Activated CD4-positive, alpha-beta memory T cell treated with anti-CD3 and anti-CD28 coated beads for 36 hours (primary cell): ENCODE data around the gene KDM4D. TPM values are rescaled to one million over a fixed set of nuclear protein-coding genes. Genes with fewer than 3 reads are reported as not detected.

Experiments
- CTCF ChIA-PET: fragments of 350-600 bp; sonication (Branson Sonifier 250); formaldehyde crosslinking; loops from one replicate; lab custom pipeline; 2021; ENCODE audit warnings: antibody characterized with exemption, inconsistent platforms; lab: Charles Lee
- POLR2A ChIA-PET: fragments of 350-600 bp; sonication (Branson Sonifier 250); formaldehyde crosslinking; loops from one replicate; lab custom pipeline; 2021; ENCODE audit warnings: antibody characterized with exemption; lab: Charles Lee
- DNase-seq: peaks from one replicate; pipeline ENCODE4 v3.0.0-alpha.2; 2020
- H3K27ac Mint-ChIP-seq: one replicate; pipeline ENCODE4 v1.8.0; 2021; ENCODE audit warnings: mixed read lengths
- H3K27me3 Mint-ChIP-seq: one replicate; pipeline ENCODE4 v1.8.0; 2021; ENCODE audit warnings: mixed read lengths
- H3K36me3 Mint-ChIP-seq: one replicate; pipeline ENCODE4 v1.8.0; 2021; ENCODE audit warnings: mixed read lengths
- H3K4me1 Mint-ChIP-seq: one replicate; pipeline ENCODE4 v1.8.0; 2021; ENCODE audit warnings: low read depth, mixed read lengths
- H3K4me3 Mint-ChIP-seq: one replicate; pipeline ENCODE4 v1.8.0; 2021; ENCODE audit warnings: mild to moderate bottlenecking, mixed read lengths
- H3K9me3 Mint-ChIP-seq: one replicate; pipeline ENCODE4 v1.8.0; 2021; ENCODE audit warnings: mixed read lengths
- intact Hi-C: fragments of 100-400 bp; cut with micrococcal nuclease; formaldehyde crosslinking; loops from one replicate; pipeline ENCODE4 v1.15.1; 2023
- total RNA-seq, 2 experiments: library from RNA; stranded (reverse); gene quantifications; one replicate each; pipeline ENCODE4 v1.2.3, GENCODE V29; 2021

The KDM4D gene
- total RNA-seq, 2 experiments from 2014 or later = 1.4 to 1.6 TPM

DNA sequence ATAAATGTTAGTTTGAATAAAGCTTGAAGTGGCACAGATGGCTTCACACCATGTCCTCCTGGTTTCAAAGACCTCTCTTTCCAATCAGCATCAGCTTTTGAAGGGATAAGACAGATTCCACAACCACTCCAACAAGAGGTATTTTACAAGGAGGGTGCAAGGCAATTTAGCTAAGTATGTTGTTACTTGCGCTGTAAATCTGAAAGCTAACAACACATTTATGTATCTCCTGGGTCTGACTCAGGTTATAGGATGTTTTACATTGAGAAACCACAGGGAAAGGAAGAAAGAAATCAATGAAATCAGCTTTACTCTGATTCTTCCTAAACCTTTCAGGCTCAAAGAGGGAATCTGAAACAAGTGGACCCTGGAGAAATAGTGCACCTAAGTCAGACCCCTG lies 12.3 kb upstream of the KDM4D start:
- Mint-ChIP-seq H3K27ac (no peak overlapping the region), H3K4me3 (no peak overlapping the region), H3K36me3 (peaks cover 32% of the 10 kb centered on the region), H3K4me1 (no peaks in the 10 kb centered on the region), H3K27me3 (no peaks in the 10 kb centered on the region), H3K9me3 (no peaks in the 10 kb centered on the region)
- intact Hi-C loops = no loop called here
- DNase-seq = no peak
- CTCF ChIA-PET = interaction anchor here (0.9 to 1.4 kb wide), 2 partner anchors 12 to 338 kb away, joined by 3 to 5 read pairs; partner anchors contain the start of gene CWC15
- POLR2A ChIA-PET = interaction anchor here (1.1 kb wide), 1 partner anchor 135 kb away, joined by 3 read pairs; no protein-coding TSS in a partner anchor

DNA sequence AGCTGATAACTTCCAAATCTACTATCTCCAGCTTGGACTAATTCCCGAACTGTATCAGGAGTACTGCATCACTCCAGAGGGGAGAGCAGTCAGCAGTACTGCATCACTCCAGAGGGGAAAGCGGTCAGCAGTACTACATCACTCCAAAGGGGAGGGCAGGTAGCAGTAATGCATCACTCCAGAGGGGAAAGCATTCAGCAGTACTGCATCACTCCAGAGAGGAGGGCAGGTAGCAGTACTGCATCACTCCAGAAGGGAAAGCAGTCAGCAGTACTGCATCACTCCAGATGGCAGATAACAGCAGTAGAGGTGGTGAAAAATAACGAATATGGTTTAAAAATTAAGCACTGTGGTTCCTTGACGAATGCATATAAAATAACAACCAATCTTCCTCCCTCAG lies 8.6 kb upstream of the KDM4D start:
- DNase-seq = no peak
- ChIA-PET CTCF (no interaction called here), POLR2A (no interaction called here)
- intact Hi-C loops = no loop called here
- H3K36me3 Mint-ChIP-seq = peaks cover 55% of the 10 kb centered on the region
- peaks cover 4% of the 10 kb centered on the region for H3K4me1 Mint-ChIP-seq
- H3K27ac Mint-ChIP-seq = no peak overlapping the region
- H3K9me3 Mint-ChIP-seq = no peaks in the 10 kb centered on the region
- no peaks in the 10 kb centered on the region for H3K27me3 Mint-ChIP-seq
- H3K4me3 Mint-ChIP-seq = no peak overlapping the region

DNA sequence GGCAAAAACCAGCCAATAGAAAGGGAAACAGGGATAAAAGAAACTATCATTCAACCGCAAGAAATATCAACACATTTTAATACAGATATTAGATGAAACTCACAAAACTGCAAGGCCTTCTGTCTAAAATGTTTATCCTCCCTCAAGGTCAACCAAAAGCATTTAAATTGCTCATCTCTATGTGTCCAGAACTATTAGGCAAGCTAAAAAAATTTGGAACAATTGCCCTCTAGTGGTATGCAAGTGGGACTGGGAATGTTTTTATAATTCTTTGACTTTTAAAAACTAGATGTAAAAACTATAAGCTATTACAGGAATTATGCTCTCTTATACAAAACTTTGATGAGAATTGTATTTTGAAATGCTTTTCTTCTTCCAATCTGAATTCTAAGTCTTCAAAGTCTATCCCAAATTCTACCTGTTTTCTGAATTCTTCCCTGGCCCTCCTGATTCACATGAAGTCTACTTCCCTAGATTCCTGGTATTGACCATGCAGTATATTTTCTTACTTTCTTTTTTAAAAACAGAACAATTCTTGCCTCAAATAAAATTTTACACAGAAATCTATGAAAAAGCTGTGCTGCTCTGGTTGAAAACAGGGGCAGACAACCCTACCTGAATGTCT lies 5.1 kb upstream of the KDM4D start:
- POLR2A ChIA-PET = no interaction called here
- Mint-ChIP-seq H3K27me3 (no peaks in the 10 kb centered on the region), H3K36me3 (peaks cover 58% of the 10 kb centered on the region), H3K9me3 (no peaks in the 10 kb centered on the region), H3K4me3 (no peak overlapping the region), H3K4me1 (peaks cover 17% of the 10 kb centered on the region), H3K27ac (no peak overlapping the region)
- DNase-seq = no peak
- CTCF ChIA-PET = interaction anchor here (0.7 to 1.2 kb wide), 5 partner anchors 8 to 737 kb away, joined by 3 to 4 read pairs (median 3); no protein-coding TSS in a partner anchor
- intact Hi-C loops = no loop called here

DNA sequence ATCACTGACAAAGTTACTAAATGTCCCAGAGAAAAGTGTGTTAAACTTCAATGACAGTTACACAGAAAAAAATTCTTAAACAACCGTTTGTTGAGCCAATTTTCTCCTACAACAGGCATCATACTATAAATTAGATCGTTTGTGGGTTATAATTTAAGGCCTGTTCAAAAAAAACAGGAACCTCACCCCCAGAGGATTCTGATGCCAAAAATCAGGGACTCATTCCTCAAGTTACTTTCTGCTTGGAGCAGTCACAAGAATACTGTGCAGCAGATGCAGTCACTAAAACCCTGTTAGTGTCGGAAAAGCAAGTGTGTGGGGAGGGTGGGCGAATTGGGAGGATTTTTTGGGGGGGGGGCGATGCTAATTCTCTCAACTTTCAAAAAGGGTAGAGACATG lies 810 bp upstream of the KDM4D start:
- ChIA-PET CTCF (interaction anchor here (1.0 to 2.2 kb wide), 5 partner anchors 11 to 179 kb away, joined by 3 to 11 read pairs (median 4); no protein-coding TSS in a partner anchor), POLR2A (interaction anchor here (1.2 to 2.2 kb wide), 2 partner anchors 95 to 178 kb away, joined by 3 to 17 read pairs; partner anchors contain the start of gene SRSF8)
- no peaks in the 10 kb centered on the region for H3K27me3 Mint-ChIP-seq
- peak overlapping the region; percentile 53 for H3K27ac Mint-ChIP-seq
- H3K4me3 Mint-ChIP-seq = peak overlapping the region; percentile 99
- intact Hi-C loops = loop anchor here (1.0 to 5.0 kb wide), 8 partner anchors 48 to 818 kb away; partner anchors contain the start of genes CEP57 and SESN3
- H3K9me3 Mint-ChIP-seq = no peaks in the 10 kb centered on the region
- H3K36me3 Mint-ChIP-seq = peaks cover 37% of the 10 kb centered on the region
- H3K4me1 Mint-ChIP-seq = peaks cover 34% of the 10 kb centered on the region
- DNase-seq = no peak

DNA sequence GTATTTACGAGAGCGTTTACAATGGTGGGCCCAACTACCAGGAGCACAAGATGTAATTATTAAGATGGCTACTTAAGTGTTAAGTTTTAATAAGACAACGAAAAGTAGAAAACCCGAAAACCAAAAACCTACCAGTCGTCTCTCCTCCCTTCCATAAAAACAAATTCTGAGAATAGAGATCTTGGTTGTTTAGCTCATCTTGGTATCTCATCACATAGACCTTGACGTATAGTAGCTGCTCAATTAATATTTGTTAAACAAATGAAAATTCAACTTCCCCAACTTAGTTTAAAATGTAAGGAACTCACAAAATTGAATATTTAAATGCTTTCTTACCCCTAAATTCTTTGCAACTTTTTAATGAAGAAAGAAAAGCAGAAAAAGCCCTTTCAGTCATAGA lies 669 bp downstream of the KDM4D start:
- intact Hi-C loops = loop anchor here (5.0 kb wide), 2 partner anchors 97 to 163 kb away; no protein-coding TSS in a partner anchor
- no peaks in the 10 kb centered on the region for H3K27me3 Mint-ChIP-seq
- H3K4me3 Mint-ChIP-seq = peak overlapping the region; percentile 99
- DNase-seq = no peak
- POLR2A ChIA-PET = interaction anchor here (0.9 to 2.2 kb wide), 3 partner anchors 90 to 118 kb away, joined by 3 to 17 read pairs (median 3); partner anchors contain the start of gene SRSF8
- H3K4me1 Mint-ChIP-seq = peaks cover 31% of the 10 kb centered on the region
- peaks cover 23% of the 10 kb centered on the region for H3K36me3 Mint-ChIP-seq
- H3K9me3 Mint-ChIP-seq = no peaks in the 10 kb centered on the region
- peak overlapping the region; percentile 86 for H3K27ac Mint-ChIP-seq
- CTCF ChIA-PET = interaction anchor here (1.6 to 2.2 kb wide), 3 partner anchors 76 to 177 kb away, joined by 4 to 11 read pairs (median 9); no protein-coding TSS in a partner anchor

DNA sequence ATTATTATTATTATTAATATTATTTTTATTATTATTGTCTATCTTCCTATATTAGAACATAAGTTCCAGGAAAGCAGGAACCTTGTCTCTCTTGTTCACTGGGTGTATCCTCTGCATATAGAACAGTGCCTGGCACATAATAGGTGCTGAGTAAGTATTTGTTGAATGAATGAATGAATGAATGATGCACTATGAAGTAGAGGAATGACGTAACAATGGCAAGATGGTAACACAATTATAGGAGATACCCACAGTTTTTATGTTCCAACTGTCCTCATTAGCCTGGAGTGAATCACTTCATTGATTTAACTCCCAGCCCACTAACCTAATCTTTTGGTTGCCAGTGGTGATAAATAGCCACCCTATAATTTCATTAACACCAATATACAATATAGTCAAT lies 2.1 kb downstream of the KDM4D start:
- Mint-ChIP-seq H3K36me3 (peaks cover 12% of the 10 kb centered on the region), H3K27ac (no peak overlapping the region), H3K4me1 (peaks cover 30% of the 10 kb centered on the region), H3K4me3 (no peak overlapping the region), H3K9me3 (no peaks in the 10 kb centered on the region), H3K27me3 (no peaks in the 10 kb centered on the region)
- POLR2A ChIA-PET = no interaction called here
- intact Hi-C loops = no loop called here
- no peak for DNase-seq
- CTCF ChIA-PET = interaction anchor here (0.8 to 1.4 kb wide), 3 partner anchors 16 to 178 kb away, joined by 3 read pairs; no protein-coding TSS in a partner anchor

DNA sequence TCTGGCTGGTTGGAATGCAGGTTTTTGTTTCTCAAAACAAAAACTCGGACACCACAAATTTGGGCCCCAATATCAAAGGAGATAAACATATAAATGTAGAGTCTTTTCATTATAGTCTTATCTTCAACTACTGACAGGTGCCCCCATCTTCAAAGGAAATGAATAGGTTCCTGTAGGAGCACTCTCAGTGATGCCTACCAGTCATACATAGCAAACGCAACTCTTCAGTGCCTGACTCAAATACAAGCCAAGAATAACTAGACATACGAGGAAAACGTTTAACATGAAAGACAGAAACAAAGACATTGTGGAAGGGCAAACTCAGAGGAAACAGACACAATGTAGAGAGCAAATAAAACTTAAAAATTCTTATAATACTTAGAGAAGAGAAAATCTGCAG lies 13.9 kb downstream of the KDM4D start:
- Mint-ChIP-seq H3K4me1 (no peaks in the 10 kb centered on the region), H3K27me3 (peaks cover 30% of the 10 kb centered on the region), H3K4me3 (no peak overlapping the region), H3K9me3 (no peaks in the 10 kb centered on the region), H3K27ac (no peak overlapping the region), H3K36me3 (no peaks in the 10 kb centered on the region)
- intact Hi-C loops = no loop called here
- CTCF ChIA-PET = no interaction called here
- no peak for DNase-seq
- POLR2A ChIA-PET = no interaction called here

DNA sequence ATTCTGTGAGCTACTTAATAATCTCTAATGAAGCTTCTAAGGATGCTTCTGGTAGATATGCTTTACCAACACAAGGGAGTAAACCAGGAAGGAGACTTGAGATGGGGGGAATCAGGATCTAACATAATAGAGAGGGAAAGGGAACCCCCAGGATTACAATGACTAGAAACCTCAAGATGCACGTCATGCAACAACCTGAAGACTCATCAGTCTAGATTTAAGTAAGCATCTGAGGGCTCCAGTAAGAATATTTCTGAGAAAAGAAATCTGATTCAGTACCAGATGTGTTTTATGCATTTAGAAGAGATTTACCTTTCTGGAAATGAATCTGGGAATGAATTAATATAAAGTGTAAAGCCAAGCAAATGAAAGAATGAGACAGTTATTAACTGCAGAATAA lies 15.2 kb downstream of the KDM4D start:
- H3K4me1 Mint-ChIP-seq = no peaks in the 10 kb centered on the region
- no peak for DNase-seq
- intact Hi-C loops = no loop called here
- no peak overlapping the region for H3K27ac Mint-ChIP-seq
- POLR2A ChIA-PET = interaction anchor here (1.3 kb wide), 1 partner anchor 15 kb away, joined by 4 read pairs; the partner anchor contains the start of genes CWC15 and KDM4D
- no peaks in the 10 kb centered on the region for H3K9me3 Mint-ChIP-seq
- H3K4me3 Mint-ChIP-seq = no peak overlapping the region
- H3K36me3 Mint-ChIP-seq = no peaks in the 10 kb centered on the region
- CTCF ChIA-PET = no interaction called here
- peaks cover 31% of the 10 kb centered on the region for H3K27me3 Mint-ChIP-seq

DNA sequence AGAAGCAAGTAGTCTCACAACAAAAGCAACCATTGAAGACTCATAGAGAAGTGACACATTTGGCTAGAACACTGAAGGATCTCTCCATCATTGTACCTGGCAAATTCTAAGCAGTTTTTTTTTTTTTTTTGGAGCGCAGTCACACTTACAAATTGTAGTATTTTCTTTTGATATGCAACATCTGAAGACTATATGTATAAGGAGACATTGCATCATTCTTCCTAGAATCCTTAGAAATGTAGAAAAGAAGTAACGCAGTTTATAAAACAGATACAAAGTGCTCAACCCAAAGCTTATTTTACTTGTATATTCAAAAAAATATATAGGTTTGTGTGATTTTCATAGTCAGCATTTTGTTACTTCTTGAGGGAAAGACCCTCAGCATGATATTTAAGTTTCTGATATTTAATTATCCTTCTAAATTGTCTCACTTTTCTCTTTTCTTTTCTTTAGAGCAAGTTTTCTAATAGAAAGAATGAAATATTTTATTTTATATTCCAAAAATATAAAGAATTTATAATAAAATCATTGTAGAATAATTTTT lies 20.0 kb downstream of the KDM4D start:
- no peak overlapping the region for H3K4me3 Mint-ChIP-seq
- intact Hi-C loops = no loop called here

DNA sequence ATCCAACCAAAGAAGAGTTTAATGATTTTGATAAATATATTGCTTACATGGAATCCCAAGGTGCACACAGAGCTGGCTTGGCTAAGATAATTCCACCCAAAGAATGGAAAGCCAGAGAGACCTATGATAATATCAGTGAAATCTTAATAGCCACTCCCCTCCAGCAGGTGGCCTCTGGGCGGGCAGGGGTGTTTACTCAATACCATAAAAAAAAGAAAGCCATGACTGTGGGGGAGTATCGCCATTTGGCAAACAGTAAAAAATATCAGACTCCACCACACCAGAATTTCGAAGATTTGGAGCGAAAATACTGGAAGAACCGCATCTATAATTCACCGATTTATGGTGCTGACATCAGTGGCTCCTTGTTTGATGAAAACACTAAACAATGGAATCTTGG lies 23.9 kb downstream of the KDM4D start:
- DNase-seq = no peak
- Mint-ChIP-seq H3K27me3 (peaks cover 1% of the 10 kb centered on the region), H3K9me3 (no peaks in the 10 kb centered on the region), H3K27ac (no peak overlapping the region), H3K4me1 (no peaks in the 10 kb centered on the region), H3K36me3 (no peaks in the 10 kb centered on the region), H3K4me3 (no peak overlapping the region)
- ChIA-PET POLR2A (no interaction called here), CTCF (no interaction called here)
- intact Hi-C loops = no loop called here

More for the DNA sequence above, 20.0 kb downstream of the KDM4D start:
- DNase-seq = no peak
- no peaks in the 10 kb centered on the region for H3K4me1 Mint-ChIP-seq
- H3K27me3 Mint-ChIP-seq = peaks cover 13% of the 10 kb centered on the region
- no peaks in the 10 kb centered on the region for H3K36me3 Mint-ChIP-seq
- ChIA-PET CTCF (interaction anchor here (0.7 kb wide), 1 partner anchor 493 kb away, joined by 3 read pairs; no protein-coding TSS in a partner anchor), POLR2A (no interaction called here)
- no peak overlapping the region for H3K27ac Mint-ChIP-seq
- H3K9me3 Mint-ChIP-seq = no peaks in the 10 kb centered on the region

DNA sequence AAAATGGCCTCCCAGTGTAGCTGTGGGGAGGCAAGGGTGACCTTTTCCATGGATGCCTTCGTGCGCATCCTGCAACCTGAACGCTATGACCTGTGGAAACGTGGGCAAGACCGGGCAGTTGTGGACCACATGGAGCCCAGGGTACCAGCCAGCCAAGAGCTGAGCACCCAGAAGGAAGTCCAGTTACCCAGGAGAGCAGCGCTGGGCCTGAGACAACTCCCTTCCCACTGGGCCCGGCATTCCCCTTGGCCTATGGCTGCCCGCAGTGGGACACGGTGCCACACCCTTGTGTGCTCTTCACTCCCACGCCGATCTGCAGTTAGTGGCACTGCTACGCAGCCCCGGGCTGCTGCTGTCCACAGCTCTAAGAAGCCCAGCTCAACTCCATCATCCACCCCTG lies 24.8 kb downstream of the KDM4D start:
- Mint-ChIP-seq H3K27me3 (no peaks in the 10 kb centered on the region), H3K27ac (no peak overlapping the region), H3K36me3 (no peaks in the 10 kb centered on the region), H3K4me3 (no peak overlapping the region), H3K4me1 (no peaks in the 10 kb centered on the region), H3K9me3 (no peaks in the 10 kb centered on the region)
- no peak for DNase-seq
- ChIA-PET POLR2A (no interaction called here), CTCF (no interaction called here)
- intact Hi-C loops = loop anchor here (1.0 kb wide), 1 partner anchor 36 kb away; no protein-coding TSS in a partner anchor

DNA sequence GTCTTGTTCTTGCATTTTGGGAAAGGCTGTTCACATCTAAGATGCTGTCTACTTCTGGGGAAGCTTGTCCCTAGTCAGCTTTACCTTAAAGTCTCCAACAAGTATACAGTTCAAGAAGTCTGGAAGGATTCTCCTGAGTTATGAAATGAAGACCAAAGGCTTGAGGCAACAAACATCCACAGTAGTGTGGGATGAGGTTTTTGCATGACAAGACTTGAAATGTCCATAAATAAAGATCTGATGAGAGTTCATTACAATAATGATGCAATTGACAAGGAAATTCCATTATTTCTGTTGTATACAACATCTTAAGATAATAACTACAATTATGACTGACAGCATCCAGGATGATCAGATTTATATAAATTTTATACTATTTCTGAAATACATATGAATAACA lies 30.2 kb downstream of the KDM4D start:
- ChIA-PET POLR2A (no interaction called here), CTCF (no interaction called here)
- H3K27ac Mint-ChIP-seq = no peak overlapping the region
- no peaks in the 10 kb centered on the region for H3K27me3 Mint-ChIP-seq
- intact Hi-C loops = no loop called here
- no peak for DNase-seq
- no peaks in the 10 kb centered on the region for H3K9me3 Mint-ChIP-seq
- H3K4me1 Mint-ChIP-seq = no peaks in the 10 kb centered on the region
- no peaks in the 10 kb centered on the region for H3K36me3 Mint-ChIP-seq
- no peak overlapping the region for H3K4me3 Mint-ChIP-seq
